ENCODE measurements around the gene KLHL28.

The KLHL28 gene

GRCh38 chr14:44960646-44961045 lies 1.1 kb downstream of the KLHL28 start:
- no peak for DNase-seq (ENCODE audit: low read depth in 2 of 2, low spot score in 1 of 2)

- no peak for DNase-seq (ENCODE audit: low read depth in 2 of 2, low spot score in 1 of 2)
Observed at GRCh38 chr14:44960146-44960545, 1.6 kb downstream of the KLHL28 start.

- DNase-seq (ENCODE audit: low read depth in 2 of 2, low spot score in 1 of 2) = no peak
Observed at GRCh38 chr14:44959538-44959937, 2.2 kb downstream of the KLHL28 start.

- no peak for DNase-seq (ENCODE audit: low read depth in 2 of 2, low spot score in 1 of 2)
Observed at GRCh38 chr14:44956866-44957265, 4.9 kb downstream of the KLHL28 start.

GRCh38 chr14:44955528-44955927 lies 6.2 kb downstream of the KLHL28 start:
- DNase-seq (ENCODE audit: low read depth in 2 of 2, low spot score in 1 of 2) = no peak

- DNase-seq (ENCODE audit: low read depth in 2 of 2, low spot score in 1 of 2) = no peak
Observed at GRCh38 chr14:44954750-44955149, 7.0 kb downstream of the KLHL28 start.

- no peak for DNase-seq (ENCODE audit: low read depth in 2 of 2, low spot score in 1 of 2)
Observed at GRCh38 chr14:44952391-44953110, 9.2 kb downstream of the KLHL28 start.

GRCh38 chr14:44951051-44951450 lies 10.7 kb downstream of the KLHL28 start:
- no peak for DNase-seq (ENCODE audit: low read depth in 2 of 2, low spot score in 1 of 2)

GRCh38 chr14:44945264-44945663 lies 16.5 kb downstream of the KLHL28 start:
- DNase-seq (ENCODE audit: low read depth in 2 of 2, low spot score in 1 of 2) = no peak

GRCh38 chr14:44944107-44944506 lies 17.6 kb downstream of the KLHL28 start:
- no peak for DNase-seq (ENCODE audit: low read depth in 2 of 2, low spot score in 1 of 2)

- DNase-seq (ENCODE audit: low read depth in 2 of 2, low spot score in 1 of 2) = no peak
Observed at GRCh38 chr14:44942436-44942835, 19.3 kb downstream of the KLHL28 start.

GRCh38 chr14:44941591-44941990 lies 20.2 kb downstream of the KLHL28 start:
- no peak for DNase-seq (ENCODE audit: low read depth in 2 of 2, low spot score in 1 of 2)

- DNase-seq (ENCODE audit: low read depth in 2 of 2, low spot score in 1 of 2) = no peak
Observed at GRCh38 chr14:44940944-44941343, 20.8 kb downstream of the KLHL28 start.

GRCh38 chr14:44940211-44940610 lies 21.5 kb downstream of the KLHL28 start:
- DNase-seq (ENCODE audit: low read depth in 2 of 2, low spot score in 1 of 2) = no peak

GRCh38 chr14:44937547-44937946 lies 24.2 kb downstream of the KLHL28 start:
- DNase-seq (ENCODE audit: low read depth in 2 of 2, low spot score in 1 of 2) = no peak

GRCh38 chr14:44935155-44935554 lies 26.6 kb downstream of the KLHL28 start:
- DNase-seq (ENCODE audit: low read depth in 2 of 2, low spot score in 1 of 2) = no peak

GRCh38 chr14:44928793-44929192 lies 33.0 kb downstream of the KLHL28 start:
- DNase-seq (ENCODE audit: low read depth in 2 of 2, low spot score in 1 of 2) = no peak

GRCh38 chr14:44914849-44915248 lies 46.9 kb downstream of the KLHL28 start:
- no peak for DNase-seq (ENCODE audit: low read depth in 2 of 2, low spot score in 1 of 2)

GRCh38 chr14:44912041-44912869 lies 49.5 kb downstream of the KLHL28 start:
- no peak for DNase-seq (ENCODE audit: low read depth in 2 of 2, low spot score in 1 of 2)

GRCh38 chr14:44910821-44911220 lies 50.9 kb downstream of the KLHL28 start:
- no peak for DNase-seq (ENCODE audit: low read depth in 2 of 2, low spot score in 1 of 2)

GRCh38 chr14:44901696-44902095 lies 60.1 kb downstream of the KLHL28 start:
- no peak for DNase-seq (ENCODE audit: low read depth in 2 of 2, low spot score in 1 of 2)

- no peak for DNase-seq (ENCODE audit: low read depth in 2 of 2, low spot score in 1 of 2)
Observed at GRCh38 chr14:44898551-44898950, 63.2 kb downstream of the KLHL28 start.

GRCh38 chr14:44897845-44898151 lies 63.9 kb downstream of the KLHL28 start:
- DNase-seq (ENCODE audit: low read depth in 2 of 2, low spot score in 1 of 2) = no peak
